Right lobe of liver (tissue), 6 donors: Measurements from ENCODE around the gene INPP5A. TPM values are rescaled to one million over a fixed set of nuclear protein-coding genes. Genes with fewer than 3 reads are reported as not detected.

Experiments
- ATAC-seq, 4 donors: fragments of 200-7000 bp; cut with Tn5 transposase; one replicate each; pipeline ENCODE4 v1.9.1; 2020; ENCODE audit warnings: mild to moderate bottlenecking in 4 of 4, moderate library complexity in 4 of 4
- DNase-seq, 3 donors: peaks; one replicate each; pipeline ENCODE4 v3.0.0-alpha.2; 2020
- H3K27ac ChIP-seq, 3 donors: fragments of 200-600 bp; one replicate each; pipeline ENCODE4 v1.8.0; 2022
- H3K27me3 ChIP-seq, 2 donors: fragments of 200-600 bp; one replicate each; pipeline ENCODE4 v1.8.0; 2022
- H3K36me3 ChIP-seq, 4 donors: fragments of 200-600 bp; sonication (generic) in 1 of 4; one replicate each; pipeline versions ENCODE4 v1.5.1 to v1.8.0; 2017 to 2022; ENCODE audit warnings: control low read depth in 1 of 4
- H3K4me1 ChIP-seq, 4 donors: fragments of 200-600 bp; sonication (generic) in 1 of 4; one replicate each; pipeline versions ENCODE4 v1.5.1 to v1.8.0; 2017 to 2022; ENCODE audit warnings: control low read depth in 1 of 4
- H3K4me3 ChIP-seq, 3 donors: fragments of 200-600 bp; one replicate each; pipeline ENCODE4 v1.8.0; 2022
- H3K9me3 ChIP-seq, 4 donors: fragments of 200-600 bp; sonication (generic) in 1 of 4; one replicate each; pipeline versions ENCODE4 v1.5.1 to v1.8.0; 2017 to 2022; ENCODE audit warnings: control low read depth in 1 of 4
- POLR2A ChIP-seq: fragments of 450-650 bp; IDR thresholded peaks from one replicate; pipeline ENCODE4 v1.6.1; 2017; ENCODE audit warnings: antibody characterized with exemption, mild to moderate bottlenecking
- WGBS: methylation state at CpG from one replicate; pipeline ENCODE4 v1.1.6; 2018; ENCODE audit warnings: low coverage, low lambda C conversion rate; ENCODE audit not compliant: insufficient coverage; ENCODE audit errors: missing lambda C conversion rate; 5-methylcytosine and 5-hydroxymethylcytosine counted together
- intact Hi-C, 2 donors: fragments of 100-400 bp; cut with DNase I; formaldehyde crosslinking; loops; one replicate each; pipeline versions ENCODE4 v1.11.2 to v1.14.1; 2022
- total RNA-seq, 6 experiments: library from RNA; depleted of rRNA in 2 of 6; stranded (reverse); fragments of >200 nt in 2 of 6; fragmentation: NEBNext Ultra II Directional in 3 of 6; extraction: Animal tissue kit (Norgen Biotek cat#: 25700) in 3 of 6; gene quantifications; one replicate each; pipeline versions ENCODE4 v1.1.0 to v1.2.4, GENCODE V29; 2016 to 2023
- TF ChIP-seq, protein P1 (sequence below), 4 donors: fragments of 200-600 bp in 3 of 4; fragments of 450-650 bp in 1 of 4; IDR thresholded peaks; one replicate each; pipeline versions ENCODE4 v1.5.1 to v1.8.0; 2016 to 2022; ENCODE audit warnings: antibody characterized with exemption in 4 of 4, mild to moderate bottlenecking in 2 of 4
- donor health status: DM: no; HTN: yes; CAD: no.
- donor health status: DM: no; HTN: no; CAD: no.
- donor health status: DM: no; HTN: no; CAD: no.
- donor health status: DM: no; HTN: yes; CAD: no.
- donor health status: DM: no; HTN: yes; CAD: no.

Gene INPP5A
- total RNA-seq, 6 experiments from 2014 or later, result 12.5 to 24.6 (median 16.9) TPM

DNA sequence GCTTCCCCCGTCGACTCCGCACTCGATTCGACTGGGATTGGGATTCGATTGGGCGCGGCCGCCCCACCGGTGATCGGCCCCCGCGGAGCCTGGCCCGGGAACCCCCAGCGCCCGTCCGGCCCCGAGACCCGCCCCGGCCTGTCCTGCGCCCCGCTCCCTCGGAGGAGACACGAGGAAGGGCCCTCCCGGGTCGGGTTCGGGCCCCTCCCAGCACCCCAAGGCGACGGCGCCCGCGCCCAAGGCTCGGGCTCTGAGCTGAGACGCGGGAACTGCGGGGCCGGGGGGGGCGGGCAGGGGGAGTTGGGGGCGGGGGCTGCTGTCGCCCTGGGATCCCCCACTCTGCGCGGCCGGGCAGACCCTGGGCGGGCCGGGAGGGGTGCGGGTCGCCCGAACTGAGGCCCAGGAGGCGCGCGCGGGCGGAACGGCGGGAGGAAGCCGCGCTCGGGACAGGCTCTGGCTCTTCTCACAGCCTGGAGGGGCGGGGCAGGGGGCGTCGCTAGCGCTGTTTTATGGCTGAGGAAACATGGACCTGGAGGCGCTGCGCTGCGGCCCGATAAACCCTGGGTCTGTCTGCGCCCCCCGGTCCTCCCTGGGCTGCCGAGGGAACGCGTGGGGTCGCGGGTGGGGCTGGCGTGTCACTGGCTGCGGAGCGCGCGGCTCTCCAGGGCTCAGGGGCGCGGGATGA, 250.1 kb downstream of the INPP5A start:
- Histone ChIP-seq H3K36me3 (no peaks in the 10 kb centered on the region), H3K4me1 (peaks cover 0 to 16% (median 0%) of the 10 kb centered on the region in 4 donors), H3K27ac (no peak overlapping the region), H3K4me3 (no peak overlapping the region), H3K27me3 (peaks cover 0 to 21% of the 10 kb centered on the region in 2 donors), H3K9me3 (no peaks in the 10 kb centered on the region)
- TF ChIP-seq, protein P1, sequence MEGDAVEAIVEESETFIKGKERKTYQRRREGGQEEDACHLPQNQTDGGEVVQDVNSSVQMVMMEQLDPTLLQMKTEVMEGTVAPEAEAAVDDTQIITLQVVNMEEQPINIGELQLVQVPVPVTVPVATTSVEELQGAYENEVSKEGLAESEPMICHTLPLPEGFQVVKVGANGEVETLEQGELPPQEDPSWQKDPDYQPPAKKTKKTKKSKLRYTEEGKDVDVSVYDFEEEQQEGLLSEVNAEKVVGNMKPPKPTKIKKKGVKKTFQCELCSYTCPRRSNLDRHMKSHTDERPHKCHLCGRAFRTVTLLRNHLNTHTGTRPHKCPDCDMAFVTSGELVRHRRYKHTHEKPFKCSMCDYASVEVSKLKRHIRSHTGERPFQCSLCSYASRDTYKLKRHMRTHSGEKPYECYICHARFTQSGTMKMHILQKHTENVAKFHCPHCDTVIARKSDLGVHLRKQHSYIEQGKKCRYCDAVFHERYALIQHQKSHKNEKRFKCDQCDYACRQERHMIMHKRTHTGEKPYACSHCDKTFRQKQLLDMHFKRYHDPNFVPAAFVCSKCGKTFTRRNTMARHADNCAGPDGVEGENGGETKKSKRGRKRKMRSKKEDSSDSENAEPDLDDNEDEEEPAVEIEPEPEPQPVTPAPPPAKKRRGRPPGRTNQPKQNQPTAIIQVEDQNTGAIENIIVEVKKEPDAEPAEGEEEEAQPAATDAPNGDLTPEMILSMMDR (IDR thresholded peaks at IDR 0.05), result no peak
- no peak for TF ChIP-seq POLR2A
- intact Hi-C loops, result loop anchor here in 1 of 2 donors (10.0 kb wide), 1 partner anchor 123 kb away; no protein-coding TSS in a partner anchor
- WGBS, result 0% methylated on average over 6 of the region's 80 CpGs
- ATAC-seq, result no peak
- no peak for DNase-seq

DNA sequence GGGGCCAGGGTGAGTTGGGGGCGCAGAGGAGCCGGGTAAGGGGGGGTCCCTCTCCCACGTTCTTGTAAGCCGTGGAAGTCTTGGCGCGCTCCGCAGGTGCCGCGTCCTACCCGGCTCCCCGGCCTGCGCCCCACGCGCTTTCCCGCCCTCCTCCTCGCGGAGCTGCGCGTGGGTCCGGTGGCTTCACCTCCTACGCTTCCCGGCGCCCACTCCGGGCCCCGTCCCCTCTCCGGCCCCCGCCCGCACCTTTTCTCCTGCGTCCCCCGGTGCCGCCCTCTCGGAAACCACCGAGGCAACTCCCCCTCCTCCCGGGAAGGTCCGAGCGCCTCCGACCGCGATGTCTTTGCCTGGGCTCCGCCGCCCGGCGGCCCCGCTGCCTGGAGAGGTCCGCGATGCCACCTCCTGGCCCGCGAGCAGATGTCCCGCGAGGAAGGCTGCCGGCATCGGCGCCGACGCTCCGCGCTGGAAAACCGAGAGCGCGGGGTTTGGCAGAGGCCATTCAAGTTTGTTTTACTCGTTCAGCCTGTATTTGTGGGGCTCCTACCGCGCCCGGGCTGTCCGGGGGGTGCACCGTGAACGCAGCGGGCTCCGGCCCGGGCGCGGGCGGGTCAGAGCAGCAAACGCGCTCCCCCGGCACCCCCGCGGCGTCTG, 250.7 kb downstream of the INPP5A start:
- TF ChIP-seq POLR2A, result no peak
- TF ChIP-seq, protein P1 (IDR thresholded peaks at IDR 0.05), result peak in 1 of 4 donors; percentile 17
- peaks cover 0 to 16% (median 0%) of the 10 kb centered on the region in 4 donors for H3K4me1 ChIP-seq
- 2% methylated on average over 9 of the region's 79 CpGs for WGBS
- DNase-seq, result no peak
- H3K27me3 ChIP-seq, result peaks cover 0 to 21% of the 10 kb centered on the region in 2 donors
- H3K4me3 ChIP-seq, result no peak overlapping the region
- intact Hi-C loops, result loop anchor here in 1 of 2 donors (10.0 kb wide), 1 partner anchor 124 kb away; no protein-coding TSS in a partner anchor
- ATAC-seq, result peak in 2 of 4 donors; percentile 38 to 56
- H3K9me3 ChIP-seq, result no peaks in the 10 kb centered on the region
- no peak overlapping the region for H3K27ac ChIP-seq
- no peaks in the 10 kb centered on the region for H3K36me3 ChIP-seq

DNA sequence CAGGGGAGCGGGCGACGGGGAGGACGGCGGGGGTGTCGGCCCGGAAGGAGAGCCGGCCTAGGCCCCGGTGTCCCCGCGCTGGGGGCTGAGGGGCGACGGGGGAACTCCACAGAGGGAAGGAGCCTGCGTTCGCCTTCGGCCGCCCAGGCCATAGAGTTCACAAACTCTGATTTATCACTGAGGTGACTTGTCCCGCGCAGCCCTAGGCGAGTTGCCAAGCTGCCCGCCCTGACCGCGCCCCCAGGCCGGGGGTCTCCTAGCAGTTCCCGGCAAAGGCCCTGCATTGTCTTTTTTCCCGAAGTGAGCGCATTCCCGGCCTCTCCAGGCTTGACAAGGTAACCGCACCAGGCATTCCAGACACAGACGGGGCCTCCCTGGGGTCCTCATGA, 251.2 kb downstream of the INPP5A start:
- Histone ChIP-seq H3K4me3 (no peak overlapping the region), H3K9me3 (no peaks in the 10 kb centered on the region), H3K36me3 (no peaks in the 10 kb centered on the region), H3K4me1 (peaks cover 0 to 16% (median 0%) of the 10 kb centered on the region in 4 donors), H3K27me3 (peaks cover 0 to 21% of the 10 kb centered on the region in 2 donors), H3K27ac (no peak overlapping the region)
- DNase-seq (no peak), ATAC-seq (no peak)
- WGBS, result no CpG with 5 or more reads among the region's 30 CpGs
- intact Hi-C loops, result loop anchor here in 1 of 2 donors (10.0 kb wide), 1 partner anchor 124 kb away; no protein-coding TSS in a partner anchor
- TF ChIP-seq, protein P1 (IDR thresholded peaks at IDR 0.05), result no peak
- no peak for TF ChIP-seq POLR2A

DNA sequence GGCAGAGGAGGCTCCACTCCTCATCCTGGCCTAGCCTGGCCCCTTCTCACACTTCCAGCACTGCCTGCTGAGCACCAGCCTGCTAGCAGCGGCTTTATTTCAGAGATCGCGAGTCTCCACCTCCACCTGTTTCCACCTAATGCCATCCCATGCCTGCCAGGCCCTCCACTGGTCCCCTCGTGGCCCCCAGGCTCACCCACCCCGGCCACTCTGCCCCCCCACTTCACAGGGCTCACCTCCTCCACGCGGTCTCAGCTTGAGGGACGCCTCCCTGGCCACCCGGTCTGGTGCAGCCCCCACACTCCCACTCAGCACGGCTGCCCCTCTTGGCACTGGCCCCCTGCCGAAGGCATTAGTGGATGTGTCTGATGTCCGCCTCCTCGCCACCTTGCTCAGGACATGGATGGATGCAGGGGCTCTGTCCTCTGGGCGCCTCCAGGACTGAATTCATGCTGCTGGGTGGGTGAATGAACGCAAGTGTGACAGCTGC, 252.1 kb downstream of the INPP5A start:
- peaks cover 0 to 16% (median 0%) of the 10 kb centered on the region in 4 donors for H3K4me1 ChIP-seq

More for the DNA sequence above, 252.1 kb downstream of the INPP5A start:
- 54% methylated on average over 9 of the region's 15 CpGs for WGBS
- Histone ChIP-seq H3K27me3 (peaks cover 0 to 21% of the 10 kb centered on the region in 2 donors), H3K4me3 (no peak overlapping the region), H3K36me3 (no peaks in the 10 kb centered on the region), H3K27ac (no peak overlapping the region), H3K9me3 (no peaks in the 10 kb centered on the region)
- ATAC-seq (no peak), DNase-seq (no peak)
- TF ChIP-seq POLR2A, result no peak
- TF ChIP-seq, protein P1 (IDR thresholded peaks at IDR 0.05), result no peak
- intact Hi-C loops, result loop anchor here in 1 of 2 donors (10.0 kb wide), 1 partner anchor 125 kb away; no protein-coding TSS in a partner anchor
